Keratinocyte (primary cell): ENCODE measurements around the gene RHOXF2B.
"Not testable (repeated sequence)": the region's sequence is repeated elsewhere in the genome, so short reads cannot be mapped to it uniquely, and the experiment has no call there.

Experiments used
- CTCF ChIP-seq, 3 experiments: IDR thresholded peaks in 1 of 3; conservative IDR thresholded peaks in 1 of 3; optimal IDR thresholded peaks in 1 of 3; 2 replicates in 2 of 3; 3 replicates in 1 of 3; pipeline versions ENCODE3 to v1.5.1; 2011; ENCODE audit warnings: low read length in 3 of 3, mild to moderate bottlenecking in 3 of 3, moderate library complexity in 2 of 3, control low read depth in 1 of 3, inconsistent platforms in 1 of 3; ENCODE audit not compliant: insufficient read depth in 2 of 3; ENCODE audit errors: extremely low read depth in 1 of 3
- EZH2 ChIP-seq: IDR thresholded peaks from one replicate; pipeline ENCODE4 v1.6.1; 2012; ENCODE audit warnings: inconsistent platforms, mild to moderate bottlenecking, low read length, moderate library complexity

GRCh38 chrX:120085553-120086185, 8.2 kb upstream of the RHOXF2B start:
- TF ChIP-seq CTCF (optimal IDR thresholded peaks at IDR 0.05 in 1 of 3, IDR thresholded peaks at IDR 0.05 in 1 of 3, conservative IDR thresholded peaks at IDR 0.05 in 1 of 3; ENCODE audit: extremely low read depth in 1 of 3, insufficient read depth in 2 of 3, low read length in 3 of 3); EZH2: not testable (repeated sequence)
